GM12864 (cell line): ENCODE measurements around the gene OXER1.

ENCODE experiments used
- DNase-seq: peaks from one replicate; pipeline ENCODE4 v3.0.0-alpha.2; 2011; ENCODE audit warnings: low read depth
- H3K4me3 ChIP-seq: 2 replicates; pipeline ENCODE4 v1.5.1; 2011; ENCODE audit warnings: mild to moderate bottlenecking, low read depth, low read length, control low read depth
- TF ChIP-seq, protein P1 (sequence below): IDR thresholded peaks from 2 replicates; pipeline ENCODE4 v1.5.1; 2011; ENCODE audit warnings: low read depth, mild to moderate bottlenecking, moderate library complexity, low read length, control low read depth, inconsistent platforms; ENCODE audit errors: missing control alignments

The OXER1 gene, protein sequence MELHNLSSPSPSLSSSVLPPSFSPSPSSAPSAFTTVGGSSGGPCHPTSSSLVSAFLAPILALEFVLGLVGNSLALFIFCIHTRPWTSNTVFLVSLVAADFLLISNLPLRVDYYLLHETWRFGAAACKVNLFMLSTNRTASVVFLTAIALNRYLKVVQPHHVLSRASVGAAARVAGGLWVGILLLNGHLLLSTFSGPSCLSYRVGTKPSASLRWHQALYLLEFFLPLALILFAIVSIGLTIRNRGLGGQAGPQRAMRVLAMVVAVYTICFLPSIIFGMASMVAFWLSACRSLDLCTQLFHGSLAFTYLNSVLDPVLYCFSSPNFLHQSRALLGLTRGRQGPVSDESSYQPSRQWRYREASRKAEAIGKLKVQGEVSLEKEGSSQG

GRCh38 chr2:42764096-42764495, at the start of gene OXER1:
TSS of gene OXER1 (minus strand) at chr2:42764135. CDS start at chr2:42764062, 73 bp downstream.
- TF ChIP-seq, protein P1, sequence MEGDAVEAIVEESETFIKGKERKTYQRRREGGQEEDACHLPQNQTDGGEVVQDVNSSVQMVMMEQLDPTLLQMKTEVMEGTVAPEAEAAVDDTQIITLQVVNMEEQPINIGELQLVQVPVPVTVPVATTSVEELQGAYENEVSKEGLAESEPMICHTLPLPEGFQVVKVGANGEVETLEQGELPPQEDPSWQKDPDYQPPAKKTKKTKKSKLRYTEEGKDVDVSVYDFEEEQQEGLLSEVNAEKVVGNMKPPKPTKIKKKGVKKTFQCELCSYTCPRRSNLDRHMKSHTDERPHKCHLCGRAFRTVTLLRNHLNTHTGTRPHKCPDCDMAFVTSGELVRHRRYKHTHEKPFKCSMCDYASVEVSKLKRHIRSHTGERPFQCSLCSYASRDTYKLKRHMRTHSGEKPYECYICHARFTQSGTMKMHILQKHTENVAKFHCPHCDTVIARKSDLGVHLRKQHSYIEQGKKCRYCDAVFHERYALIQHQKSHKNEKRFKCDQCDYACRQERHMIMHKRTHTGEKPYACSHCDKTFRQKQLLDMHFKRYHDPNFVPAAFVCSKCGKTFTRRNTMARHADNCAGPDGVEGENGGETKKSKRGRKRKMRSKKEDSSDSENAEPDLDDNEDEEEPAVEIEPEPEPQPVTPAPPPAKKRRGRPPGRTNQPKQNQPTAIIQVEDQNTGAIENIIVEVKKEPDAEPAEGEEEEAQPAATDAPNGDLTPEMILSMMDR: no peak
- DNase-seq: no peak
- H3K4me3 ChIP-seq: no peak within 1 kb of the TSS

GRCh38 chr2:42812899-42813479, 49.1 kb upstream of the OXER1 start:
- TF ChIP-seq, protein P1: peak; percentile 44
- no peak overlapping the region for H3K4me3 ChIP-seq
- no peak for DNase-seq

- H3K4me3 ChIP-seq: peak overlapping the region; percentile 70
- DNase-seq: no peak
- TF ChIP-seq, protein P1: no peak
Measured at GRCh38 chr2:42810971-42811811, 47.3 kb upstream of the OXER1 start.

- peak overlapping the region; percentile 70 for H3K4me3 ChIP-seq
- TF ChIP-seq, protein P1: peak; percentile 6
- DNase-seq: peak; percentile 92
Measured at GRCh38 chr2:42810121-42810970, 46.4 kb upstream of the OXER1 start.

DNA sequence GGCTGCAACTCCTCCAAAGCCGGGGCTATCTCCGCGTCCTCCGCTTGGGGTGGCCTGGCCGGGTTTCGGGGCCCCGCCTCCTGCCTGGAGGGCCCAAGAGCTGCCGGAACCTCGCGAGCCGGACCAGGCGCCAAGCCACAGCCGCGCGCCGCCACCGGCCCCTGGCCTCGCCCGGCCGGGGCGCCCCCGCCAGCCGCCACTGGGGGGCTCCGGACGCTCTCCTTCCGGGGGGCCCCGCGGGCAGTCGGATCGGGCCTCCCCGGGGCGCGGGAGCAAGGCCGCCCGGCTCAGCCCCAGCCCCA, 45.8 kb upstream of the OXER1 start:
- TF ChIP-seq, protein P1: peak; percentile 31
- no peak for DNase-seq

DNA sequence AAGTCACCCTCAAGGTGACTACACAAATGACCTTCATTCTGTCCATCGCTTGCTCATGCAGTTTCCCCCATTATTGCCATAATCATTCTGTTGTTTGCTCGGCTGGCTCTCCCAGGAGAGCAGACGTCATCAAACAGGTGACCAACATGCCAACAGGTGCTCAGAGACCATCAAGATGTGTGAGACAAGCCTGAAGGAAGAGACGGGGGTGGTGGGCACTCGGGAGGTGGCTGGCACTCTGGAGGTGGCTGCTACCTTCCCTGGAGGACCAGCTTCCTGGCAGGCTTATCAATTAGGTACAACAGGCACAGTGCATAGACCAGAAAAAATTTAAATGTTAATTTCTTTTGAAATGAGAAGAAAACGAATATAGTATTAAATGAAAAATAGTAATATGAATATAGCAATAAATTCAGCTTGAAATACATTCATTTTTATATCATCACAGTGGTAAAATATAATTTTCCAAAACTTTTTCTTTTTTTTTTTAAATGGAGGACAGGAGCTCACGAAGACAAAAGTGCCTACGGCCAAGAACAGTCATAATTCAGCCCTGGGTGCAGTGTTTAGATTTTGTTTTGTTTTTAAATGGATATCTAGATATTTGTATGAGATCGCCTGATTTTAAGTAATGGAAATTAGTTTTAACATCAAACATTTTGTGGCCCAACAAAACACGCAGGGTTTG, 45.3 kb upstream of the OXER1 start:
- peak overlapping the region; percentile 70 for H3K4me3 ChIP-seq
- TF ChIP-seq, protein P1: no peak
- no peak for DNase-seq

More for the DNA sequence above, 45.8 kb upstream of the OXER1 start:
- peak overlapping the region; percentile 70 for H3K4me3 ChIP-seq
